Pulmonary artery endothelial cell (primary cell): Measurements from ENCODE around the gene TRIO. TPM values are rescaled to one million over a fixed set of nuclear protein-coding genes. Genes with fewer than 3 reads are reported as not detected.

Experiments used
- DNase-seq: peaks from one replicate; pipeline ENCODE4 v3.0.0-alpha.2; 2011; ENCODE audit warnings: low read depth, low spot score
- total RNA-seq: library from RNA; depleted of rRNA; stranded (reverse); fragments of >200 nt; gene quantifications from 2 replicates; pipeline ENCODE4 v1.2.3, GENCODE V29; 2014

The TRIO gene
- total RNA-seq, 1 donor from 2014 or later, result 144 TPM

DNA sequence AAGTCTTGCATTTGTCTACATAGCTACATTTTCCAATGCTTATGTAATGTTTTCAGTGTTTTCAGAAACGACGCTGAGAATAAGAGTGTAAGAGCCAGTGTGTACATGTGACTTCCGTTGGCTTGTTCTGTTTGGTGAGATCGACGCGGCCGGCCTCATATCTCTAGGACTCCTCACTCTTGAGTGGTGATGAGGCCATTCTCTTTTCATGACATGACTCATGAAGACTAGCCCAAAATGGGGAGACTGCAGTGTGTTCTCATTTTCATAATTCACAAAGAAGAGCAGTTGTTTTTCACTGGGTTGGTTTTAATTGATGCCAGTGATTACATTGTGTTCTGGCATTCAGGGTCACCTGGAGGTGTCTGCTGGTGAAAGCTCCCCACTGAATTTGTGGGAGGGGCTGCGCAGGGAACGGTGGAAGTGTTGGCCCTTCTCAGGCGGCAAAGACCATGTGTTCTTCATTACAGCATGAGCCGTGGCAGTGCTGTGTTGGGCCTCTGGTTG is 306.9 kb downstream of the TRIO start:
- peak; percentile 83 for DNase-seq

GRCh38 chr5:14450742-14451141 is 307.6 kb downstream of the TRIO start:
- no peak for DNase-seq

- DNase-seq, result no peak
Measured at GRCh38 chr5:14451871-14452270, 308.7 kb downstream of the TRIO start.

DNA sequence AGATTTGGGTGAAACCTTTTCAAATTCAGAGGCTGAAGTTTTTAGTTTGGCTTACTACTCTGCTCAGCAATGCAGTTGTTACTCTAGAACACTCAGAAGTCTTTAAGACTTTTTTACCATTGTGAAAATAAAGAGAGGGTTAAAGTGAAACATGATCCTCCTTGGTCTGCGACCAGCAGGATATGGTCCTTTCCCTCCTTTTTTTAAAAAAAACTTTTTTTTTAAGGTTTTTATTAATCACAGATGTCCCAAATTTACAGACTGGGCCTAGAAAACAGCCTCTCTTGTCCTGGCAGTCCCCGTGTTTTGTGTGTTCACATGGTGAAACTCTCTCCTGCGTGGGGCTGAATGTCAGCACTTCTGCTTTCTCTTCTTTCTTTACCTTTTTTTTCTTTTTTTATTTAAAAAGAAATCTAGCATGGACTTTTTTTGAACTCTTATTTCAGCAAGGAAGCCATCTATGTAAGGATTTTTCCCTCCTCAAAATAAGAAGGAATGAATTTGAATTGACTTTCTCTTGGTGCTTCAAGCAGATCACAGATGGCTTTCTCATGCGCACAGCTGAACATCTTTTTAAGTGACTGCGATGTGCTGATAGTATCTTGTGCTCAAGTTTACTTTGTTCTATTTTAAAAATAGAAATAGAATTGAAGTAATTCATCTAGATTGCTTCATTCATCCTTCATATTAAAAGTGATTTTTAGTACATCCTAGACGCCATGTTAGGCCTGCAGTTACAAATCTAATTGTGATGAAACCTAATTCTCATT is 309.7 kb downstream of the TRIO start:
- DNase-seq, result no peak

DNA sequence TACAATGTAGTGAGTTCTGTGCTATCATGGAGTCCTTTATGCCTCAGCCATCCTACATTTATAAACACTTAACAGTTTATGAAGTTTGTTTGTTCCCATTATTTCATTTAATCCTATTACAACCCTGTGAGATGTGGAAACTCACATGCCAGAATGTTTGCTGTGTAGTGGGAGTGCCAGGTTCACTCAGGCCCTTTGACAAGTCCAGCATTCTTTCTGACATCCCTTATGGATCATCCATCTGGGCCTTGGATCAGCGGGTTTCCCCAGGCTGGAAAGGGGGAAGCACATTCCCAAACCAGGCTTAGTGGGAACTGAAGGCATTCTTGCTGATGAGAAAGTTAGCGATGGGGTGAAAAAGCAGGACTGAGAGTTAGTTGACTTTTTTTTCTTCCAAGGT is 310.3 kb downstream of the TRIO start:
- DNase-seq, result no peak

- DNase-seq, result no peak
Measured at GRCh38 chr5:14455814-14456321, 312.7 kb downstream of the TRIO start.

GRCh38 chr5:14457476-14457875 is 314.3 kb downstream of the TRIO start:
- DNase-seq, result no peak

DNA sequence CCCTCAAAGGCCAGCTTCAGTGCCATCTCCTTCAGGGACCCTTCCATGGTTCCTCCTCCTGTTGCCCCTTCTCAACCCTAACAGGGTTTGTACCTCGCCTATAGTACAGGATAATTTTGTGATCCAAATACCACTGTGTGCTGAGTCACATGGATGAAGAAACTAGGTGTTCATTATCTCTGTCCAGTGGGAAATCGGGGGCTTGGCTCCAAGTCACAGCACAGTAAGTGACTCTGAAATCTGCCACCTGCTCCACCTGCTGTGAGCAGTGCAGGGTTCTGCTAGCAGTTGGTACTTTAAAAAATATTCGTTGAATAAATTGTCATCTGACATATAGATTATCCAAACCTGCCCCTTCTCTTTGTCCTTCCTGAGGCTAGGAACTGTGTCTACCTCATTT is 315.3 kb downstream of the TRIO start:
- DNase-seq, result no peak

- no peak for DNase-seq
Measured at GRCh38 chr5:14460844-14461398, 317.8 kb downstream of the TRIO start.

DNA sequence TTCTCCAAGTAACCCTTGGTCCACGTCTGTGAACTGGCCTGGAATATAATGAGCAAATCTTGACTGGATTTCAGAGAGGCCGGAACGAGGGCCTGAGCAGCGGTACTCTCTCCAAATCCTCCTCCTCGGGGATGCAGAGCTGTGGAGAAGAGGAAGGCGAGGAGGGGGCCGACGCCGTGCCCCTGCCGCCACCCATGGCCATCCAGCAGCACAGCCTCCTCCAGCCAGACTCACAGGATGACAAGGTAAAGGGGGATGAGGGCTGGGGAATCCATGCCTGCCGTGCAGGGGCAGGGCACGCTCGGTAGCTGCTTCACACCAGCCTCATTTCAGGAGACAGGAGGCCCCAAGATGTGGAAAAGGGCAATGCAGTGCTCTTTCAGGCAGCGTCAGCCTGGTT is 319.5 kb downstream of the TRIO start:
- DNase-seq, result no peak

GRCh38 chr5:14463629-14464028 is 320.5 kb downstream of the TRIO start:
- peak; percentile 76 for DNase-seq

DNA sequence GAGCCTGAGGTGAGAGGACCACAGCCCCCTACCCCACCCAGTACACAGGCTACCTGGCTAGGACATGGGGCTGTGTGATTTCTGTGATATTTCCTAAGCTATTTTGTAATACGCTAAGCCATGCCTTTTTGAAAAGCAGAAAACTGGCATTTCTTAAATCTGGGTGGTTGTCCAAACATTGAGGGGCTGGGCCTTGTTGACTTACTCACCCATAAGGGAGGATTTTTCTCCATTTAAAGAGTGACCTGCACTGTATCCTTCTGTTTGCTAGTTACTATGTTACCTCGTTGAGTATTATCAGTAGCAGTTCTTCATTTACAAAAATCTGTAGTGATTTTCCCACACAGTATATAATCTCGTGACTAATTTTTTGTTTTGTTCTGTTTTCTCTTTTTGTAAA is 321.0 kb downstream of the TRIO start:
- no peak for DNase-seq

DNA sequence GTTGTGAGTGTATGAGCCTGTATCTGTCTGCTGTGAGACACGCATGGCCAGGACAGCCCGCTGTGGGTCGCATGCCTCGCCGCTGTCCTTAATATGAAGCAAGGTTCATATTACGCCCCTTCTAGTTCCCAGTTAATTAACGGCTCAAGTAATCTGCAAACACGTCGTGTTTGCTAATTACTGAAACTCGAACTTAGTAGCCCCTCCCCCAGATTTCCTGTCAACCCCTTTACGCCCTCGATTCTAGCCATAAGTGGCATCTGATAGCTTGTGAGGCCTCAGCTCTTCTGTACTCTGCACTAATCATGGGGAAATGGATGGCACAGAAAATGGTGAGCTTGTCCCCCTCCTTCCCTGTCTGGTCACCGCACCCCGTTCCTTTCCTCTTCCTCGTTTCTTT is 321.5 kb downstream of the TRIO start:
- no peak for DNase-seq

GRCh38 chr5:14465116-14465515 is 322.0 kb downstream of the TRIO start:
- DNase-seq, result no peak

DNA sequence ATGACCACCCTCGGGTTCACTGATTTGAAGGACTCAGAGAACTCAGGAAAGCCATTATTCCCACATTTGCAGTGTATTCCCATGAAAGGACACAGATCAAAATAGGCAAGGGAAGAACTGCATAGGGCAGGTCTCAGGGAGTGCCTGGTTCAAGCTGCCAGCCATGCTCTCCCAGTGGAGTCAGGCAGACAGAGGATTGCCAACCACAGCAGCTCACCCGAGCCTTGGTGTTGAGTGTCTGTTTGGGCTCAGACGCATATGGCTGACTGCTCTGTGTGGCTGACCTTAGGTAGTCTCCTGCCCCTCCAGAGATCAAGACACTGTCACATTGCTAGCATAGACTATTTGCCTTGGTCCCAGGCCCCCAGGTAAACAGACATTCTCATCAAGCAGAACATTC is 322.6 kb downstream of the TRIO start:
- no peak for DNase-seq

DNA sequence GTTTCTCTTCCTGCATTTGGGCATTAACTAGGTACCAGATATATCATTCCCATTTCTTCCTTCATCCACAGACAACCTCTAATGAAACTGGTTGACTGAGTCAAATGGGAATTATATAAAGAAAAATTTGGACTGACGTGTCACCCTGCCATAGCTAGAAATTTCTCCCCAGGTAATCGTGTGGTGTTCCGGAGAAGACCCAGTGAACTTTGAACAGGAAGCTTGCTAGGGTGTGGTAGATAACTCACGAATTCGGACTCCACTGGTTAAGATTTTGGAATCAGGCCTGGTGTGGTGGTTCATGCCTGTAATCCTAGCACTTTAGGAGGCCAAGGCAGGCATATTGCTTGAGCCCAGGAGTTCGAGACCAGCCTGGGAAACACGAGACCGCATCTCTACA is 324.1 kb downstream of the TRIO start:
- no peak for DNase-seq

- no peak for DNase-seq
Measured at GRCh38 chr5:14467886-14468285, 324.7 kb downstream of the TRIO start.

DNA sequence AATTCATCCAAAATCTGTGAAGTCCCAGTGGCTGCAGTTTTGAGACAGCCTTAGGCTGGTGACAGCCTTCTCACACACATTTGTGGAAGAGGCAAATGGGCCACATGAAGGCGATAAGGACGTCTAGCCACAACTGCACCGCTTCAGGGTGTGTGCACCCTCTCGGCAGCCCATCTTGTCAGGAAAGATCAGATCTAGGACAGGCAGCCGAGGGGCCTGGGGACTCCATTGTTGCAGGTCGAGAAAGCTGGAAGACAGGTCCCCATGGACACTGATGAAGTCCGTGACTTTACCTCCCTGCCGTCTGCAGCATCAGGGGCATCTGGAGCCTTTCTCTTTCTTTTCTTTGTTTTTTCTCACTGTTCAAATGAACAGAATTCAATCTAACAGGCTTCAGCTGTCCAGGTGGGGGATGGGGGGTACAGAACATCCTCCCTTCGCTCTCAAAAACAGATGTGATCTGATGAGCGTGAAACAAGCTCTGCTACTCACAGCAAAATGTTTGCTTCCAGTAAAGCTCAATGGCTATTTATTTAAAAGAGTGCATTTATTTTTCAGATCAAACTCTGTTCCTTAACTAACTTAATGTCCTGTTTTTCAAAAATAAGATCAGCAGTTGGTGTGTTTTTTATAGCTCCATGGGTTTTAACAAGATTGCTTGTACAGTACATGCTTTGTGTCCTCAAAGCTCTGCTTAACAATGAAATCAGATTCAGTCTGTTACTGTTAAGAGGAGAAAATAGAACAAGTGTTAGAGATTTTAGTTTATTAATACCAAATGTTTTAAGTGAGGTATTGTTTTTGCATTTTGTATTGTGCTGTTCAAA is 326.6 kb downstream of the TRIO start:
- no peak for DNase-seq

DNA sequence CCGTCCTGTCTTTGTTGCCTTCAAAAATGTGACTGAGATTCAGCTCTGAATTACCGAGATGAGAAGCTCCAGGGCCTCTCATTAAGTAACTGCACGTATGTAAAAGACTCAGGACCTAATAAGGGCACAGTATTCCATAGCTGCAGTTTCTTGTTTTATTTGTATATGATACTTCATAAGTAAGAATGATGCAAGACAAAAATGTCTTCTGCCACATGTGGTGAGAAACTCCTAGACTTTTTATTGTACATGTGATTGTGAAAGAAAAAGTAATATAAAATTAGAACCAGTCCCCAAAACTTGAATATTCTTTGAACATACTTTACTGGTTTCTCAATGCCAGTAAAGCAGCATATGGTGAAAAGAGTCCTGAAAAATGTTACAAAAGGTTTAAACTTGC is 328.4 kb downstream of the TRIO start:
- no peak for DNase-seq

GRCh38 chr5:14472986-14473567 is 329.9 kb downstream of the TRIO start:
- no peak for DNase-seq

DNA sequence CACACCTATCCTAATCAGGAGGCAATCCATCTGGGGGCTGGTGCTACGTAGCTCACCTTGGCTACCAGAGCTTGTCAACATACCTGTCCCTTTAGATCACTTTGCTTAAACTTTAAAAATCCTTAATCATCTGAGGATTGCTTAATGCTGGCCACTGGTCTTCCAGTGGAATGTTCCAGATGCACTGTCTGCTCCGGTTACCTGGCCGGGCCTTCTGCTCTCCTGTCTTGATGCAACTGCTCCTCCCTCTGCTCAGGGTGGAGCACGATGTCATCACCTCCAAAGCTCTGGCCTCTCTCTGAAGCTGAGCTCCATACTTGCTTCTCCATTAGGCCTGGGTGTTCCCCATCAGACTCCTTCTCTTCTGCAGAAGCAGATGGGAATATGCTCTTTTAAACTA is 331.9 kb downstream of the TRIO start:
- DNase-seq, result no peak
